ENCODE measurements around the gene NCK1.

GRCh38 chr3:136883967-136884720, 22.1 kb downstream of the NCK1 start:
- TF ChIP-seq, protein P1, sequence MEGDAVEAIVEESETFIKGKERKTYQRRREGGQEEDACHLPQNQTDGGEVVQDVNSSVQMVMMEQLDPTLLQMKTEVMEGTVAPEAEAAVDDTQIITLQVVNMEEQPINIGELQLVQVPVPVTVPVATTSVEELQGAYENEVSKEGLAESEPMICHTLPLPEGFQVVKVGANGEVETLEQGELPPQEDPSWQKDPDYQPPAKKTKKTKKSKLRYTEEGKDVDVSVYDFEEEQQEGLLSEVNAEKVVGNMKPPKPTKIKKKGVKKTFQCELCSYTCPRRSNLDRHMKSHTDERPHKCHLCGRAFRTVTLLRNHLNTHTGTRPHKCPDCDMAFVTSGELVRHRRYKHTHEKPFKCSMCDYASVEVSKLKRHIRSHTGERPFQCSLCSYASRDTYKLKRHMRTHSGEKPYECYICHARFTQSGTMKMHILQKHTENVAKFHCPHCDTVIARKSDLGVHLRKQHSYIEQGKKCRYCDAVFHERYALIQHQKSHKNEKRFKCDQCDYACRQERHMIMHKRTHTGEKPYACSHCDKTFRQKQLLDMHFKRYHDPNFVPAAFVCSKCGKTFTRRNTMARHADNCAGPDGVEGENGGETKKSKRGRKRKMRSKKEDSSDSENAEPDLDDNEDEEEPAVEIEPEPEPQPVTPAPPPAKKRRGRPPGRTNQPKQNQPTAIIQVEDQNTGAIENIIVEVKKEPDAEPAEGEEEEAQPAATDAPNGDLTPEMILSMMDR (IDR thresholded peaks at IDR 0.05) = no peak
- TF ChIP-seq POLR2A (IDR thresholded peaks at IDR 0.05) = no peak

All from lower leg skin (tissue), 3 donors.